ENCODE measurements around the gene ADGRV1.

The ADGRV1 gene

GRCh38 chr5:90545511-90545910 lies 13.1 kb upstream of the ADGRV1 start:
- no peak for DNase-seq (ENCODE audit: low read depth)
- TF ChIP-seq CTCF (conservative IDR thresholded peaks at IDR 0.05; ENCODE audit: low read depth, low read length): no peak
- no peak overlapping the region for H3K4me3 ChIP-seq (ENCODE audit: low read length)

- TF ChIP-seq CTCF (conservative IDR thresholded peaks at IDR 0.05; ENCODE audit: low read depth, low read length): no peak
- DNase-seq (ENCODE audit: low read depth): no peak
- no peak overlapping the region for H3K4me3 ChIP-seq (ENCODE audit: low read length)
Observed at GRCh38 chr5:90546216-90546837, 12.3 kb upstream of the ADGRV1 start.

GRCh38 chr5:90547072-90547536 lies 11.5 kb upstream of the ADGRV1 start:
- no peak for TF ChIP-seq CTCF (conservative IDR thresholded peaks at IDR 0.05; ENCODE audit: low read depth, low read length)
- no peak overlapping the region for H3K4me3 ChIP-seq (ENCODE audit: low read length)
- DNase-seq (ENCODE audit: low read depth): no peak

- TF ChIP-seq CTCF (conservative IDR thresholded peaks at IDR 0.05; ENCODE audit: low read depth, low read length): no peak
- no peak for DNase-seq (ENCODE audit: low read depth)
- no peak overlapping the region for H3K4me3 ChIP-seq (ENCODE audit: low read length)
Observed at GRCh38 chr5:90548069-90548593, 10.5 kb upstream of the ADGRV1 start.

GRCh38 chr5:90549223-90549622 lies 9.4 kb upstream of the ADGRV1 start:
- TF ChIP-seq CTCF (conservative IDR thresholded peaks at IDR 0.05; ENCODE audit: low read depth, low read length): no peak
- H3K4me3 ChIP-seq (ENCODE audit: low read length): no peak overlapping the region
- DNase-seq (ENCODE audit: low read depth): no peak

- H3K4me3 ChIP-seq (ENCODE audit: low read length): no peak overlapping the region
- no peak for DNase-seq (ENCODE audit: low read depth)
- no peak for TF ChIP-seq CTCF (conservative IDR thresholded peaks at IDR 0.05; ENCODE audit: low read depth, low read length)
Observed at GRCh38 chr5:90549729-90550275, 8.8 kb upstream of the ADGRV1 start.

GRCh38 chr5:90550963-90551362 lies 7.6 kb upstream of the ADGRV1 start:
- no peak for TF ChIP-seq CTCF (conservative IDR thresholded peaks at IDR 0.05; ENCODE audit: low read depth, low read length)
- no peak overlapping the region for H3K4me3 ChIP-seq (ENCODE audit: low read length)
- DNase-seq (ENCODE audit: low read depth): no peak

All from retinal pigment epithelial cell (primary cell).